Activated CD8-positive, alpha-beta T cell treated with anti-CD3 and anti-CD28 coated beads for 36 hours (primary cell): Measurements from ENCODE around the gene MAP4K2. TPM values are rescaled to one million over a fixed set of nuclear protein-coding genes. Genes with fewer than 3 reads are reported as not detected.

Source experiments
- ATAC-seq: fragments of 200-7000 bp; cut with Tn5 transposase; one replicate; pipeline ENCODE4 v1.10.0; 2021; ENCODE audit warnings: mild to moderate bottlenecking, moderate library complexity
- CTCF ChIA-PET: fragments of 350-600 bp; sonication (Branson Sonifier 250); formaldehyde crosslinking; loops from one replicate; lab custom pipeline; 2021; ENCODE audit warnings: antibody characterized with exemption; lab: Charles Lee
- POLR2A ChIA-PET: fragments of 350-600 bp; sonication (Branson Sonifier 250); formaldehyde crosslinking; loops from one replicate; lab custom pipeline; 2021; ENCODE audit warnings: antibody characterized with exemption; lab: Charles Lee
- DNase-seq: peaks from one replicate; pipeline ENCODE4 v3.0.0-alpha.2; 2020
- H3K27ac Mint-ChIP-seq: one replicate; pipeline ENCODE4 v1.8.0; 2021; ENCODE audit warnings: mild to moderate bottlenecking, mixed read lengths
- H3K27me3 Mint-ChIP-seq: one replicate; pipeline ENCODE4 v1.8.0; 2021; ENCODE audit warnings: mixed read lengths
- H3K36me3 Mint-ChIP-seq: one replicate; pipeline ENCODE4 v1.8.0; 2021; ENCODE audit warnings: low read depth, mixed read lengths
- H3K4me1 Mint-ChIP-seq: one replicate; pipeline ENCODE4 v1.8.0; 2021; ENCODE audit warnings: low read depth, mixed read lengths
- H3K4me3 Mint-ChIP-seq: one replicate; pipeline ENCODE4 v1.8.0; 2021; ENCODE audit warnings: mild to moderate bottlenecking, moderate library complexity, mixed read lengths
- H3K9me3 Mint-ChIP-seq: one replicate; pipeline ENCODE4 v1.8.0; 2021; ENCODE audit warnings: mixed read lengths
- intact Hi-C: fragments of 100-400 bp; cut with micrococcal nuclease; formaldehyde crosslinking; loops from one replicate; pipeline ENCODE4 v1.10.0; 2022
- total RNA-seq, 2 experiments: library from RNA; stranded (reverse); gene quantifications; one replicate each; pipeline ENCODE4 v1.2.3, GENCODE V29; 2021
- TF ChIP-seq, protein P1 (sequence below): fragments of 200-600 bp; IDR thresholded peaks from one replicate; pipeline ENCODE4 v1.8.0; 2022; ENCODE audit warnings: antibody characterized with exemption, mild to moderate bottlenecking

Gene MAP4K2
- total RNA-seq, 2 experiments from 2014 or later = 56.4 to 58.0 TPM

GRCh38 chr11:64805481-64805880, 2.5 kb upstream of the MAP4K2 start:
- no peaks in the 10 kb centered on the region for H3K9me3 Mint-ChIP-seq
- DNase-seq = no peak
- CTCF ChIA-PET = no interaction called here
- no peaks in the 10 kb centered on the region for H3K27me3 Mint-ChIP-seq
- H3K4me1 Mint-ChIP-seq = peaks cover 43% of the 10 kb centered on the region
- H3K27ac Mint-ChIP-seq = no peak overlapping the region
- H3K36me3 Mint-ChIP-seq = peaks cover 14% of the 10 kb centered on the region
- intact Hi-C loops = no loop called here
- no peak overlapping the region for H3K4me3 Mint-ChIP-seq
- POLR2A ChIA-PET = interaction anchor here (0.9 kb wide), 1 partner anchor 70 kb away, joined by 3 read pairs; no protein-coding TSS in a partner anchor
- TF ChIP-seq, protein P1, sequence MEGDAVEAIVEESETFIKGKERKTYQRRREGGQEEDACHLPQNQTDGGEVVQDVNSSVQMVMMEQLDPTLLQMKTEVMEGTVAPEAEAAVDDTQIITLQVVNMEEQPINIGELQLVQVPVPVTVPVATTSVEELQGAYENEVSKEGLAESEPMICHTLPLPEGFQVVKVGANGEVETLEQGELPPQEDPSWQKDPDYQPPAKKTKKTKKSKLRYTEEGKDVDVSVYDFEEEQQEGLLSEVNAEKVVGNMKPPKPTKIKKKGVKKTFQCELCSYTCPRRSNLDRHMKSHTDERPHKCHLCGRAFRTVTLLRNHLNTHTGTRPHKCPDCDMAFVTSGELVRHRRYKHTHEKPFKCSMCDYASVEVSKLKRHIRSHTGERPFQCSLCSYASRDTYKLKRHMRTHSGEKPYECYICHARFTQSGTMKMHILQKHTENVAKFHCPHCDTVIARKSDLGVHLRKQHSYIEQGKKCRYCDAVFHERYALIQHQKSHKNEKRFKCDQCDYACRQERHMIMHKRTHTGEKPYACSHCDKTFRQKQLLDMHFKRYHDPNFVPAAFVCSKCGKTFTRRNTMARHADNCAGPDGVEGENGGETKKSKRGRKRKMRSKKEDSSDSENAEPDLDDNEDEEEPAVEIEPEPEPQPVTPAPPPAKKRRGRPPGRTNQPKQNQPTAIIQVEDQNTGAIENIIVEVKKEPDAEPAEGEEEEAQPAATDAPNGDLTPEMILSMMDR = no peak
- no peak for ATAC-seq

DNA sequence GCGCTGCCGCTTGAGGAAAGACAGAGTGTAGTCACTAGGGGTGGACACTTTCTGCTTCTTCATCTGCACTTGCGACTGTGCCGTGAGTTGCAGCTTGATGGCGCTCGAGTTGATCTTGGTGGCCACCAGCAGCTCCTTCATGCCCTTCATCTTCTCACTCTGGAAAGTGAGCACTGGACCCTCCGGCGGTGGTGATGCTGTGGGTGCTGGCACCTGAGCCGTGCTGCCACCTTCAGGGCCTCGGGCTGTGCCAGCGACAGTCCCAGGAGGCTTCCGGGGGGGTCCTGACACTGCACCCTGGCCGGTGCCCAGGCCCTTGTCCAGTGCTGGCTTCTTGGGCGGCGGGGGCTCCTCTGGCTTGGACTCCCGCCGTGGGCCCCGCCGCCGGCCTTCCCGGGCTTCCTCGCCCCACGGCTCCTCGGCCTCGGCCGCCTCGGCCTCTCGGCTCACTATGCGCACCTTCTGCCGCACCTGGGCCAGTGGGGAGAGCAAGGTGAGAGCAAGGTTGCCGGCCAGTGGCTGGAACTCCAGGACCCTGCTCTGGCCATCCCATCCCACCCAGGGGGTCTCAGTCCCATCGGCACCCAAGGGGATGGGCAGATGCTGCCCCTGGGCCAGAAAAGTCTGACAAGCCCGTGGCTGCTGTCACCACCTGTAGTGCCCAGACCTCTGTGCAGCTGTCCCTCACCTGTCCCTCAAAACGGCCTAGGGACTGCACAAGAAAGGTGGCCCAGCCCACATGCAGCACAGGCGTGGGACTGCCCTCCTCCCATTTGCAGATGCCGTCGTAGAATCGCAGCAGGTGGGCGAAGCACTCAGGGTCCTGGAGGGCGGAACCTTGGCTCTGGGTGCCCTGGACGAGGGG, 1.6 kb upstream of the MAP4K2 start:
- DNase-seq (peak; percentile 28), ATAC-seq (no peak)
- peaks cover 40% of the 10 kb centered on the region for H3K4me1 Mint-ChIP-seq
- H3K27ac Mint-ChIP-seq = no peak overlapping the region
- TF ChIP-seq, protein P1 = no peak
- H3K4me3 Mint-ChIP-seq = peak overlapping the region; percentile 80
- H3K27me3 Mint-ChIP-seq = no peaks in the 10 kb centered on the region
- CTCF ChIA-PET = interaction anchor here (0.8 to 4.5 kb wide), 3 partner anchors 16 to 39 kb away, joined by 3 to 17 read pairs (median 4); partner anchors contain the start of gene CDC42BPG
- POLR2A ChIA-PET = interaction anchor here (0.9 to 1.3 kb wide), 3 partner anchors 16 to 71 kb away, joined by 3 to 4 read pairs (median 3); no protein-coding TSS in a partner anchor
- H3K36me3 Mint-ChIP-seq = peaks cover 12% of the 10 kb centered on the region
- intact Hi-C loops = no loop called here
- no peaks in the 10 kb centered on the region for H3K9me3 Mint-ChIP-seq

DNA sequence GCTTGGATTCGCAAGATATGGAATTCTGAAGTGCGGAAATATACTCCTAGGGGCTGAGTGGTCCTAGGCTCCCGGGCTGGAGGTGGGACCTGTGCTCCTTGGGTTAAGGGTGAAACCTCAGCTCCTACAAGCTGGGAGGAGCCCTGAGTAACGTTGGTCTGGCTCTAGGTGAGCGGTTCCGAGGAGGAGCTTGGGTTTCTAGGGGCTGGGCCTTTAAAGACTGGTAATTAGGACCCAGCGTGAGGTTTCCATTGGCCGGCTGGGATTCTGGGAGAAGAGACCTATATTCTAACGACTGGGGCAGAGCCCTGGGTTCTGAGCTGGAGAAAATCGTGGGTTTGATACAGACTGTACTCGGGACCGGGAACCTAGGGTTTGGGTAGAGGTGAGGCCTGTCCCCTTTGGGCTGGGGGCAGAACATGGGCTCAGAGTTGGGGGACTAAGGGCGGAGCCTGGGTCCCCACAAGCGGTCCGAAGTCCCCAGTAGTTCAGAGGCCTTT, 882 bp upstream of the MAP4K2 start:
- TF ChIP-seq, protein P1 = no peak
- intact Hi-C loops = no loop called here
- ATAC-seq (no peak), DNase-seq (no peak)
- no peaks in the 10 kb centered on the region for H3K9me3 Mint-ChIP-seq
- ChIA-PET CTCF (interaction anchor here (0.8 to 4.5 kb wide), 3 partner anchors 16 to 40 kb away, joined by 3 to 17 read pairs (median 4); partner anchors contain the start of gene CDC42BPG), POLR2A (interaction anchor here (0.7 to 2.6 kb wide), 4 partner anchors 15 to 59 kb away, joined by 3 to 7 read pairs (median 4); no protein-coding TSS in a partner anchor)
- peaks cover 36% of the 10 kb centered on the region for H3K4me1 Mint-ChIP-seq
- H3K36me3 Mint-ChIP-seq = peaks cover 9% of the 10 kb centered on the region
- H3K27ac Mint-ChIP-seq = peak overlapping the region; percentile 89
- H3K27me3 Mint-ChIP-seq = no peaks in the 10 kb centered on the region
- H3K4me3 Mint-ChIP-seq = peak overlapping the region; percentile 80

DNA sequence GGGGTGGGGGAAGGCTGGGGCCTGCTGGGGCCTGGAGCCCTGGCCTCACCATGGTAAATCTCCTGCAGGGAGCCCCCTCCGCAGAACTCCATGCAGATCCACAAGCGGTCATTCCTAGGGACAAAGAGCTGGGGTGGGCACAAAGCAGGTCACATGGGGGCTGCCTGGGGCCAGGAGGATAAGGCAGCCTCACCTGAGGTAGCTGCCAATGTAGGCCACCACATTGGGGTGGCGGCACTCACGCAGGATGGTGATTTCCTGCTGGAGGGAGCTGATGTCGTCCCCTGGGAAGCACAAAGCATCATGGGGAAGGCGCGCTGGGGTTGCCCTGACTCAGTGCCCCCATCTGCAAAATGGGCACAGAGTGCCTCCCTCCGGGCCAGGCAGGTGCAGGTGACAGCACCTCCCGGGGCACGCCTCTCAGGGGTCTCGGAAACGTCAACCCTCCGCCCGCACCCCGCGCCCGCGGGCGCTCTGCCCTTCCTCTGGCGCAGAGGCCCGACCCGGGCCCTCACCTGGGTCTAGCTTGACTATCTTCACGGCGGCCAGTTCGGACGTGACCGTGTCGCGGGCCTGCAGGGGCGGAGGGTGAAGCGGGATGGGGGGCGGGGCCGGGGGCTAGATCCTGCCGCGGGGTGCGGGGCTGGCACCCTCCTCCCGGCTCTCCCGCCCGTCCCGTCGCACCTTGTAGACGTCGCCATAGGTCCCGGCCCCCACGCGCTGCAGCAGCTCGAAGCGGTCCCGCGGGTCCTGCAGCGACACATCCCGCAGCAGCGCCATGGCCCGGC, 450 bp downstream of the MAP4K2 start:
- TF ChIP-seq, protein P1 = no peak
- H3K36me3 Mint-ChIP-seq = peaks cover 14% of the 10 kb centered on the region
- DNase-seq (peak; percentile 53), ATAC-seq (peak; percentile 46)
- peak overlapping the region; percentile 79 for H3K4me3 Mint-ChIP-seq
- ChIA-PET POLR2A (interaction anchor here (0.6 to 2.6 kb wide), 8 partner anchors 8 to 288 kb away, joined by 3 to 7 read pairs (median 3); partner anchors contain the start of gene MEN1), CTCF (interaction anchor here (4.5 kb wide), 1 partner anchor 14 kb away, joined by 17 read pairs; no protein-coding TSS in a partner anchor)
- H3K4me1 Mint-ChIP-seq = peaks cover 31% of the 10 kb centered on the region
- no peaks in the 10 kb centered on the region for H3K27me3 Mint-ChIP-seq
- no peaks in the 10 kb centered on the region for H3K9me3 Mint-ChIP-seq
- peak overlapping the region; percentile 83 for H3K27ac Mint-ChIP-seq
- intact Hi-C loops = no loop called here
